Stomach (tissue), 19 donors: ENCODE results near the gene SPRR1B. TPM values are rescaled to one million over a fixed set of nuclear protein-coding genes. Genes with fewer than 3 reads are reported as not detected.
A peak's percentile ranks its signal among the peaks of the same experiment; 100 is the strongest.

Source experiments
- DNase-seq, 2 donors: peaks; one replicate each; pipeline versions ENCODE4 v3.0.0 to v3.0.0-alpha.2; 2013 to 2019
- H3K27ac ChIP-seq, 5 donors: fragments of 200-600 bp in 4 of 5; sonication (generic) in 4 of 5; one replicate each; pipeline ENCODE4 v1.5.1; 2013 to 2019; ENCODE audit warnings: mild to moderate bottlenecking in 1 of 5, moderate library complexity in 1 of 5
- H3K27me3 ChIP-seq, 3 donors: fragments of 200-600 bp; sonication (generic); one replicate each; pipeline ENCODE4 v1.5.1; 2017 to 2019; ENCODE audit warnings: mixed run types in 1 of 3
- H3K36me3 ChIP-seq, 4 donors: fragments of 200-600 bp; sonication (generic); 1 replicate in 3 of 4; 2 replicates in 1 of 4; pipeline ENCODE4 v1.5.1; 2016 to 2019
- H3K4me1 ChIP-seq, 4 donors: fragments of 200-600 bp; sonication (generic); one replicate each; pipeline ENCODE4 v1.5.1; 2016 to 2019
- H3K4me3 ChIP-seq, 4 donors: fragments of 200-600 bp; sonication (generic) in 3 of 4; one replicate each; pipeline ENCODE4 v1.5.1; 2016 to 2019; ENCODE audit warnings: mild to moderate bottlenecking in 1 of 4
- H3K9me3 ChIP-seq, 4 donors: fragments of 200-600 bp; sonication (generic); one replicate each; pipeline ENCODE4 v1.5.1; 2016 to 2019
- EP300 ChIP-seq: sonication (generic); formaldehyde crosslinking; IDR thresholded peaks from one replicate; pipeline ENCODE4 v1.6.1; 2017; ENCODE audit warnings: antibody characterized with exemption
- POLR2A ChIP-seq, 4 donors: fragments of 450-650 bp; IDR thresholded peaks; one replicate each; pipeline ENCODE4 v1.6.1; 2016; ENCODE audit warnings: antibody characterized with exemption in 4 of 4, control low read depth in 2 of 4, mild to moderate bottlenecking in 1 of 4, moderate library complexity in 1 of 4
- POLR2AphosphoS5 ChIP-seq, 3 donors: sonication (generic); formaldehyde crosslinking; IDR thresholded peaks; one replicate each; pipeline ENCODE4 v1.6.1; 2016; ENCODE audit warnings: antibody characterized with exemption in 3 of 3
- WGBS, 5 donors: extraction: QIAGEN DNeasy Blood & Tissue Kit in 3 of 5; methylation state at CpG; one replicate each; pipeline versions ENCODE4 v1.1.5 to v1.1.7; 2013 to 2018; 5-methylcytosine and 5-hydroxymethylcytosine counted together
- intact Hi-C: fragments of 100-400 bp; cut with DNase I; formaldehyde crosslinking; loops from one replicate; pipeline ENCODE4 v1.15.1; 2023; ENCODE audit warnings: low total_unique reads
- long read RNA-seq, 10 donors: transcript quantifications; one replicate each; lab custom pipeline, GENCODE V29; 2026
- polyA plus RNA-seq, 3 donors: library from polyadenylated mRNA; stranded (reverse); fragments of 200-250 nt; gene quantifications; one replicate each; pipeline ENCODE4 v1.2.3, GENCODE V29; 2013
- total RNA-seq, 5 donors: library from RNA; depleted of rRNA; stranded (reverse); fragments of >200 nt; gene quantifications; one replicate each; pipeline versions ENCODE4 v1.1.0 to v1.2.3, GENCODE V29; 2014 to 2016
- TF ChIP-seq, protein P1 (sequence below), 7 experiments: fragments of 450-650 bp in 4 of 7; fragments of 200-600 bp in 3 of 7; sonication (generic) in 3 of 7; IDR thresholded peaks; one replicate each; pipeline ENCODE4 v1.5.1; 2016 to 2019; ENCODE audit warnings: antibody characterized with exemption in 7 of 7, control low read depth in 2 of 7, mild to moderate bottlenecking in 1 of 7
- donor health status: healthy with polysubstance abuse.
- donor health status: Bipolar disorder and iron deficiency.
- donor health status: healthy.

SPRR1B gene, protein sequence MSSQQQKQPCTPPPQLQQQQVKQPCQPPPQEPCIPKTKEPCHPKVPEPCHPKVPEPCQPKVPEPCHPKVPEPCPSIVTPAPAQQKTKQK
- total RNA-seq (not detected), polyA plus RNA-seq (100 to 1,000 TPM in 1 of 3 donors, 1 to 10 TPM in 1, not detected in 1; 6.1 to 122 TPM)
- long read RNA-seq, donor 1: 0 reads
- long read RNA-seq, donor 2: 0 reads
- long read RNA-seq, donor 3: 0 reads
- long read RNA-seq, donor 4: 0 reads
- long read RNA-seq, donor 5: 0 reads
- long read RNA-seq, donor 6: 0 reads
- long read RNA-seq, donor 7: 0 reads
- long read RNA-seq, donor 8: 0 reads
- long read RNA-seq, donor 9: 0 reads
- long read RNA-seq, donor 10: 0 reads

DNA sequence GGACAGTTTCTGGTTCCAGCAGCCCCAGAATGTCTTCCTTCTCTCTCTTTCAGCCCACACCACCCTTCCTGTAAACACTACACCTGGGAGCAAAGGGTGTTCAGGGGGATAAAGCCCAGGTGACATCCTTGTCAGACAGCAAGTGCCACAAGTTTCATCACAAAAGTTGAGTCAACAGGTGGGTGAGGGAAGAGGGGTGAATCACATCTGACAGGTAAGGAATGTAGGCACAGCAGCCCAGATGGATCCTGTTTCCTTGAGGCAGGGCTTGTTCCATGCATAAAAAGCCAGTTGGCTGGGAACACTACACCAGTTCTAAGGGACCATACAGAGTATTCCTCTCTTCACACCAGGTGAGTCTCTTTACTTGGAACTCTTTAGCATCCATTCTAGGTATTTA, at the start of gene SPRR1B:
Gene SPRR1B, plus strand, starts transcription at position 309 of the 400 bp plus-strand sequence. CDS start 1,143 bp downstream, outside the sequence.
- Histone ChIP-seq H3K9me3 (no peaks in the 10 kb centered on the region), H3K4me1 (no peaks in the 10 kb centered on the region), H3K27ac (no peak within 1 kb of the TSS), H3K4me3 (no peak within 1 kb of the TSS), H3K36me3 (no peaks in the 10 kb centered on the region), H3K27me3 (no peaks in the 10 kb centered on the region)
- TF ChIP-seq, protein P1, sequence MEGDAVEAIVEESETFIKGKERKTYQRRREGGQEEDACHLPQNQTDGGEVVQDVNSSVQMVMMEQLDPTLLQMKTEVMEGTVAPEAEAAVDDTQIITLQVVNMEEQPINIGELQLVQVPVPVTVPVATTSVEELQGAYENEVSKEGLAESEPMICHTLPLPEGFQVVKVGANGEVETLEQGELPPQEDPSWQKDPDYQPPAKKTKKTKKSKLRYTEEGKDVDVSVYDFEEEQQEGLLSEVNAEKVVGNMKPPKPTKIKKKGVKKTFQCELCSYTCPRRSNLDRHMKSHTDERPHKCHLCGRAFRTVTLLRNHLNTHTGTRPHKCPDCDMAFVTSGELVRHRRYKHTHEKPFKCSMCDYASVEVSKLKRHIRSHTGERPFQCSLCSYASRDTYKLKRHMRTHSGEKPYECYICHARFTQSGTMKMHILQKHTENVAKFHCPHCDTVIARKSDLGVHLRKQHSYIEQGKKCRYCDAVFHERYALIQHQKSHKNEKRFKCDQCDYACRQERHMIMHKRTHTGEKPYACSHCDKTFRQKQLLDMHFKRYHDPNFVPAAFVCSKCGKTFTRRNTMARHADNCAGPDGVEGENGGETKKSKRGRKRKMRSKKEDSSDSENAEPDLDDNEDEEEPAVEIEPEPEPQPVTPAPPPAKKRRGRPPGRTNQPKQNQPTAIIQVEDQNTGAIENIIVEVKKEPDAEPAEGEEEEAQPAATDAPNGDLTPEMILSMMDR (IDR thresholded peaks at IDR 0.05): no peak
- TF ChIP-seq EP300 (no peak), POLR2A (IDR thresholded peaks at IDR 0.05) (no peak), POLR2AphosphoS5 (IDR thresholded peaks at IDR 0.05) (no peak)
- no peak for DNase-seq
- intact Hi-C loops: no loop called here

DNA sequence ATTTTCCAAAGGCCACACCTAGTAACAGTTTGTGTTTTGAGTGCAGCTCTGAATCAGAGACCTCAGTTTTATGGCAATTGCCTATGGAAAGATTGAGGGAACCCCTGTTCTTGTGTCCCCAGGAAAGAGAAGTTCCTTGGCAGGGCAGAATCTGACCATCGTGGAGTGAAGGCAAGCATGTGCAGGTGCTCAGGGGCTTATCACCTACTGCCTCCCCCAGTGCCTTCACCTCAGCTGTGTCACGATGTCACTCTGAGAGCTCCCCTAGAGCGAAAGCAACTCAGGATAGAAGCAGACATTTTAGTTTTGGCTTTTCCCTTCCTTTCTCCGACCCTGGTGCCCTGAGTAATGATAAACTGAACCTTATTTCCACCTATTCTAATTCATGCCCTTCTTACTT, 48.9 kb upstream of the SPRR1B start:
- intact Hi-C loops: no loop called here
- no peaks in the 10 kb centered on the region for H3K4me1 ChIP-seq
- 72 to 86% (median 75%) methylated on average over 4 of the region's 4 CpGs for WGBS, 5 donors
- DNase-seq: no peak
- H3K36me3 ChIP-seq: no peaks in the 10 kb centered on the region
- H3K9me3 ChIP-seq: no peaks in the 10 kb centered on the region
- no peak for TF ChIP-seq POLR2A (IDR thresholded peaks at IDR 0.05)
- TF ChIP-seq POLR2AphosphoS5 (IDR thresholded peaks at IDR 0.05): no peak
- TF ChIP-seq, protein P1 (IDR thresholded peaks at IDR 0.05): no peak
- TF ChIP-seq EP300: no peak
- H3K4me3 ChIP-seq: no peak overlapping the region
- peaks cover 0 to 20% (median 0%) of the 10 kb centered on the region in 3 donors for H3K27me3 ChIP-seq
- H3K27ac ChIP-seq: no peak overlapping the region

DNA sequence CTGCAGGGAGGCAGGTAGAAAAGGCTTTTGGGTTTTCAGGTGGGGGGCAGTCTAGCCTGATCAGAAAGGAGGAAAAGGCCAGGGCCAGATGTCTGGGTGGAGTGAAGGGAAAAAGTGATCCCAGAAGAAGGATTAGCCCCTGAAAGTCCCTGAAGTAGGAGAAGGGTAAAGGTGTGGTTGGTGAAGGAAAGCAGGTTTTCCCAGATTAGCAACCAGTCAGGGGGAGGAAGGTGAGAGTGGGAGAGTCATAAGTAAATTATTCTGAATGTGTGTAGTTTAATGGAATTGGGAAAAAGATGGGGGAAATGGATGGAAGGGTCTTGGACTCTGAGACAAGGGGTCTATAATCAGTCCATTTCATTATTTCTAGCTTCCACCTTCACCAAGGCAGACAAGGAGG, 47.8 kb upstream of the SPRR1B start:
- H3K27ac ChIP-seq: no peak overlapping the region

DNA sequence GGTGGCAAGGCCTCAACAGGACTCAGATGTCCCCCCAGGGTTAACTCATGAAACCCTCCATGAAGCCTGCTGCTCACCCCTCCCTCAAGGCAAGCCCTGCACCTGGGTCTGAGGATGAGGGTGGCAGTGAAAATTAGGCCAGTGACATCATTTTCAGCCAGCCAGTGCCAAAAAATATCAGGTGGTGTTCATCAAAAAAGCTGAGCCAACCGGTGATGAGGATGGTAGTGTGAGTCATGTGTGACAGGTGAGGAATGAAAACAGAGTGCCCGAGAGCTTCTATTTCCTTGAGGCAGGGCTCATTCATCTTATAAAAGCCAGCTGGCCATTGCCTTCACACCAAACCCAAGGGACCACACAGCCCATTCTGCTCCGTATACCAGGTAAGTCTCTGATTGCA, 47.3 kb upstream of the SPRR1B start, which contains the start of gene SPRR1A:
Gene SPRR1A, plus strand, starts transcription at position 339 of the 400 bp plus-strand sequence. CDS start 1,150 bp downstream, outside the sequence.
- no peaks in the 10 kb centered on the region for H3K4me1 ChIP-seq
- H3K36me3 ChIP-seq: no peaks in the 10 kb centered on the region
- H3K27me3 ChIP-seq: peaks cover 0 to 20% (median 0%) of the 10 kb centered on the region in 3 donors
- no peak within 1 kb of the TSS for H3K27ac ChIP-seq
- intact Hi-C loops: no loop called here
- DNase-seq: peak in 1 of 2 donors; percentile 34
- H3K4me3 ChIP-seq: no peak within 1 kb of the TSS
- no peaks in the 10 kb centered on the region for H3K9me3 ChIP-seq
- TF ChIP-seq EP300 (no peak), POLR2A (IDR thresholded peaks at IDR 0.05) (no peak), POLR2AphosphoS5 (IDR thresholded peaks at IDR 0.05) (no peak)
- TF ChIP-seq, protein P1 (IDR thresholded peaks at IDR 0.05): no peak
- WGBS, 5 donors: 46 to 67% (median 57%) methylated on average over 3 of the region's 3 CpGs

More for the DNA sequence above, 47.8 kb upstream of the SPRR1B start:
- no peak for TF ChIP-seq EP300
- TF ChIP-seq POLR2AphosphoS5 (IDR thresholded peaks at IDR 0.05): no peak
- TF ChIP-seq POLR2A (IDR thresholded peaks at IDR 0.05): no peak
- TF ChIP-seq, protein P1 (IDR thresholded peaks at IDR 0.05): no peak
- Histone ChIP-seq H3K27me3 (peaks cover 0 to 20% (median 0%) of the 10 kb centered on the region in 3 donors), H3K9me3 (no peaks in the 10 kb centered on the region), H3K4me3 (no peak overlapping the region), H3K4me1 (no peaks in the 10 kb centered on the region), H3K36me3 (no peaks in the 10 kb centered on the region)
- peak in 1 of 2 donors; percentile 74 for DNase-seq
- intact Hi-C loops: no loop called here
